GM21390 (cell line): ENCODE results near the gene RNF169.
"Not testable (repeated sequence)": the region's sequence is repeated elsewhere in the genome, so short reads cannot be mapped to it uniquely, and the experiment has no call there.

Source experiments
- ATAC-seq: cut with Tn5 transposase; IDR thresholded peaks from one replicate; pipeline ENCODE4 v1.9.1; 2021; ENCODE audit not compliant: unreplicated experiment

Gene RNF169

DNA sequence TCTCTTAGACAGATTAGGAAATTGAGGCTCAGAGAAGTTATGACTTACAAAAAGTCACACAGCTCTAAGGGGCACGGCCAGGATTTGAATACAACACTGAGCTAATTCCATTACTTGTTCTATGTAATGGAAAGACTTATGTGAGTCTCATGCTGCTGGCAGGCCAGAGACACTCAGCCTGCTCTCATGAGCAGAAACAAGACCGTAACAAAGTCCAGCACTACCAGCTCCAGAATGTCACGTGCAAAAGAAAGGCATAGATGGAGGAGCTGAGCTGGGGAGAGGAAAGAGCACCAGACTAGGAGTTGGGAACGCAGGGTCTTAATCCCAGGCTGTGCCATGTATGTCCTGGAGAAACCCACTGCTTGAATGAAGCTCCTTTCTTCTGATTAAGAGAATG is 19.3 kb upstream of the RNF169 start:
- no peak for ATAC-seq

DNA sequence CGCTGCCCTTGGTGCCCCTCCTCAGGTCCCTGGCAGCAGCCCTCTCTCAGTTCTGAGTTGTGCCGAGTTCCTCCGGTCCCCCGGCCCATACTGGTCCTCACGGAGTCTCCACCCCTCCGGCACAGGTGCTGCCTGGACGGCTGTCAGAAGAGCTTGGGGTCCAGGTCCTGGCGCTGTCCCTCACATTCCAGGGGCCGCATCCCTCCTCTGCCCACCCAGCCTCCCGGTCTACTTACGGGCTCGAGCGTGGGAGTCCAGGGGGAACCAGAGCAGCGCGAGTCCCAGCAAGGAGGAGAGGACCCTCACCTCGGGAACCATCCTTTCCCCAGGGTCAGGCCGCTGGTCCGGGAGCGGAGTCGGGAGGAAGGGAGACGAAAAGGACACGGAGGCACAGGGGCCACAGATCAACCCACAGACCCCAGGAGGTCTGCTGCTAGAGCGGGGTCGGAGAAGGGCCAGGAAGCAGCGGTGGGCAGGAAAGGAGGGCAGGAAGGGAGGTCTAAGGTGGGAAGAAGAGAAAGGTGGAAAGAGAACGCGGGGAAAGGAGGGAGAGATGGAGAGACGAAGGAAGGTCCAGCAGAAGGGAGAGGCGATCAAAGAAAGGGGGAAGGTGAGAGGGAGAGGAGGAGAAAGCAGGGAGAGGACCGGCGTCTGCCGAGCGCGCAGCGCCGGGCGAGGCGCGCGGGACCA is 17.9 kb upstream of the RNF169 start:
- no peak for ATAC-seq

DNA sequence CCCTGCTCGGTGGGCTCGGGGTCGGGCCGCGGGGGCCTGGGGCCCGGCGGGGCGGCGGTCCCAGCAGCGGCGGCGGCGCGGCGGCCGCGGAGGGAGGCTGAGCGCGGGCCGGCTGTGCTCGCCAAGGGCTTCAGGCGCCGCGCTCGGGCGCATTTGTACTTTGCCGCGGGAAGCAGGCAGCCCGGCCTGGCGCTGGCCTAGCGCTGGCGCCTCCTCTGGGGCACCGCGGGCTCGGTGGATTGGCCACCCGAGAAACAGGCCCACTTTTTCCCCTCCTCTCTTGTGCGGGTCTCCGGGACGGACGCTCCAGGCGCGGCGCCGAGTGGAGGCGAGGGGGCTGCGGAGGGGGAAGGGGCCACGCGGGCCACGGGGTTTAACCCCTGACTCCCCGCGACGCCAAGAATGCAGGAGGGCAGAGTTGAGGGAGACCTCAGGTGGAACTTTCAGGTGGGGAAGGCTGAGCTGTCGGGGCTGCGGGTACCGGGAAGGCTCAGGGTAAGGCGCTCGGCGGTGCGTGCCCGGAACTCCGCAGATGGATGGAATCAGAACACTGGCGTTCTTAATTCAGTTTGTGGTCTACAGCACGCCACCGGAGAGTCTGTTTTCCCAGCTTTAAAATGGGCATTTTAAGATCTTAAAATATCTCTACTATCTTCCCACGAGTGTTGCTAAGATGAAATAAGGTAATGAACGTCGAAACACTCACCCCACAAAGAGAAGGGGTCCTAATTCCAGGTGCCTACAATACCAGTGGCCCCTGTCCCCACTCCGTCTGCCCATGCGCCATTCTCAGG is 17.2 kb upstream of the RNF169 start, which contains the start of gene CHRDL2:
Gene CHRDL2, minus strand, starts transcription at position 126 of the 794 bp plus-strand sequence. CDS start 538 bp downstream, outside the sequence.
- ATAC-seq: no peak

DNA sequence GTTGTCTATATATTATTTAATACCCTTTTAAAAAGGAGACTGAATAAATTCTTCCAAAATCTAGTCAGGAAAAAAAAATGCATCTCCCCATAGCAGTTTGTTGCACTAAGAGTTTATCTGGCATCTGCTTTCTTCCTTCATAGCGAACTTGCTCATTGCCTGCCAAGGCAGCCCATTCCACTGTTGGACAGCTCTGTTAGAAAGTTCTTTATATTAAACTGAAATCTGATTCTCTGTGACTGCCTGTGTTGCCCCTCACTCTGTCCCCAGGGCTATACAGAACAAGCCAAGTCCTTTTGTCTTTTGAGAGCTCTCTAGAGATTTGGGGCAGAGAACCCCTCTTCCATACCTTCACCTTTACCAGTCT is 14.1 kb upstream of the RNF169 start:
- no peak for ATAC-seq

DNA sequence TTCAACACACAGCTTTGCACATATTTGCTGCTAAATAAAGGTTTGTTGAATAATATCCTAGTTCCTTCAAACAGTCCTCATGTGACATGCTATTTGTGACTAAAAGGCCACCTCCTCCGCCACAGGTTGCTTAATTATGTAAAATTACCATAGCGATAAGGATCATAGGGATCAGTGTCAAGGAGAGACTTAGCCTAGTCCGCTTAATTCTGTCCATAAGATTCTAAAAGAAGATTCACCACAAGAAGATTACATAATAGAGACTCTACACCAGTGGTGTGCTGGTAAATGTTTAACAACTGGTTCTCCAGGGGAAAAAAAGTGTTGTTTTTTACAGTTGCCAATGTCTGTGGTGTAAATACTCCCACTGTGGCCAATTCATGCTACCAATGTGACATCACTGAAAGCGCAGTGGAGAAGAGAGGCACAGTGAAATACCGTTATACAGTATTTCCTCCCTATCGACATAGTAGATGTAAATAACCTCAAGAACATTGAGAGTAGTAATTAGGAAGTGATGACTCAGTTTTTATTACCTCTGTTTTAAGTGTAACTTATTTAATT is 13.2 kb upstream of the RNF169 start:
- no peak for ATAC-seq

DNA sequence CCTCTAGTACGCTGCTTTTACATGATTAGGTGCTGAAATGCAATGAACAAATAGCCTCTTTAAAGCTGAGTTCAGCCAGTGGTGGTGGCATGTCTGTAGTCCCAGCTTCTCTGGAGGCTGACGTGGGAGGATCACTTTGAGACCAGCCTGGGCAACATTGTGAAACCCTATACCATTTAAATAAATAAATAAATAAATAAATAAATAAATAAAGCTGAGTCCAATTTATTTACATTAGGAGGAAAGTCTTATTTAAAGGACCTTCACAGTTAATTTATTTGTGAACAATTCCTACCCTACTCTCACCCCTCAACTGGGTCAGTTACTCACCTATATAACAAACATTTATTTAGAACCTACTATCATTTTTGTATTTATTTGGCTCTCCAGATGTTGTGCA is 12.6 kb upstream of the RNF169 start:
- ATAC-seq: no peak

DNA sequence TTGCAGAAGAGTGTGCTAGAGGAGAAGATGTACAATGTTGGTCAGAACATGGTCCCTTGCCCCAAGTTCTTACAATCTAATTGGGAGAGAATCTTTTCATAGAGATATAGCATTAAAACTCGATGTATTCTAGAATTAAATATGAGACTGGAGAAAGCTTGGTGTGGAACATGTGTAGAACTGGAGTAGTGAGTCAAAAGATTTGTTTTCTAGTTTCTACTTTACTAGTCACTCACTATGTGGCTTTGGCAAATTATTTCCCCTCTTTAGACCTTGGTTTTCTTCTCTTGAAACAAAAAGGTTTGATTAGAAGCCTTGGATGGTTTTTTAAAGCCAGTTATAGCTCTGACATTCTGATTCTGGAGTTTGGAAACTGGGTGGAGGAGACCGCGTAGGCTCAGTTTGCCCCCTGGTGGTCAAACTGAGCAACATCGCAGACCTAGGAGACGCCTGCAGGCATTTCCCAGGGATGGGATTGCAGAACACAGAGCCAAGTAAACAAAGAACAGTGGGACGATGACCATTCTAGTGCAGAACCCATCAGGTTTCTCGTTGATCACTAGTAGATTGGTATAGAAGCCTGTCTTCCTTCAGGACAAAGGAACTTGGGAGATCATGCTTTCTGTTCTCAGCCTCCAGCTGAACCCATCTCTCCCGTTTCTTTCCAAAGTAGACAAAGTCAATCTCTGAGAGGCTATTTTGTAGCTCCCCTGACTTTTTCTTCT is 8.9 kb upstream of the RNF169 start:
- no peak for ATAC-seq

DNA sequence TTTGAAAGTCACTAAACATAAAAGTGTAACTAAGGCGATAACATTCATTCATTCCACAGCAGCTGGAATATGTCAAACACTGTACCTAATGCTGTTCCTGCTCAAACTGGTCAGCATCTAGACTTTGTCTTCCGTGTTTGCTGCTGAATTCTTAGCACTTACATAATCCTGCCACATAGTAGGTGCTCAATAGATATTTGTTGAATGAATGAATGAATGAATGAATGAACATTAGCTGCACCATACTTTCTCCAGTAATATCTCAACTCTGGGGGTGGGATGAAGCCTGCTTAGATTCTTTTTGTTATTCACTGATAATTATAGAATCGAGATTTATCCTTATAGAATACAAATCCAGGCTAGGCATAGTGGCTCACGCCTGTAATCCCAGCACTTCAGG is 6.6 kb upstream of the RNF169 start:
- ATAC-seq: no peak

DNA sequence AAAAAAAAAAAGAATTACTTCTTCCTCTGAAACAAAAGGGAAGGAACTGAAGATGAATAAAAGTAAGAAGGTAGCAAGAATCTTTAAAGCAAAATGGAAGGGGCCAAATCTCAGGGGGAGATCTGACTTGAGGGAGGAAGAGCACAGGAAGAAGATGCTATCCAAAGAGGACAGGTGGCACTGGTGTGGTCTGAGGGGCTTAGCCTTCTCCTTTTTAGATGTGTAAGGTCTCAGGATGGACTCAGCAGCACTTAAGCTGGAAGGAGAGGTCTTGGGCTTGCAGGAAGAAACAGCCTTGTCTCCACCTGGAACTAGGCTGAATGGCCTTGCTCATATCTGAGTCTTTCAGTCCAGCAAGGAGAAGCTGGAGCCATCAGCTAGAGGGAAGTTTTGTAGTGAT is 5.0 kb upstream of the RNF169 start:
- no peak for ATAC-seq

DNA sequence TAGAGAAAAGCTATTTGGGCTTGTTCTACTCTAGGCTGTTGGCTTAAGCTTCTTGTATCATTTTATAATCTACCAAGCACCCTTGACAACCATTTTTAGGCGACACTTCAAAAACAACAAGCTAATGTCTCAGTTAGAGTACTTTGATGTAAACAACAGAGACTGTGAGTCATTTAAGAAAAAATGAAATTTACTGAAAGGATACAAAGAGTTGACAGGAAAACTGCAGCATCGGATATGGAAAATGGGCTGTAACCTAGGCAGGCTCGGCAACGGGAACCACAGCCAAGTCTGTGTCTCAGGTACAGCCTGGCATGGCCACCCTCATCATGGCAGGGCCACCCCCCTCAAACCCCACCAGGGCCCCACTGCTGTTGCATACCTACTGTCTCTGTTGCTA is 4.4 kb upstream of the RNF169 start:
- ATAC-seq: no peak

DNA sequence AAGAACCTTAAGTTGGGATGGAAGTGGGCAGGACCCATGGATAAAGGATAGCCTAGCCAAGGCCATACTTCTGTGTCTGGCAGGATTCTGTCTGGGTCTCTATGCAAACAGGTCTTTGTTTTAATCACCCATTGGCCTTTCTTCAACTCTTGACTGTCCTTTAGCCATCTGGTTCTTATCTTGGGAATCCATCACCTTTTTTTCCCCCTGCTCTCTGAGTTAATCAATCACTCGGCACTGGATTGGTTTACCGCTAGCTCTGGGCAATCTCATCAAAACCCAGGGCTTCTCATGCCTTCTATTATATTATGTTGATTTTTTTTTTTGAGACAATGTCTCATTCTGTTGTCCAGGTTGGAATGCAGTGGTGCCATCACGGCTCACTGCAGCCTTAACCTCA is 1.8 kb upstream of the RNF169 start:
- ATAC-seq: no peak

DNA sequence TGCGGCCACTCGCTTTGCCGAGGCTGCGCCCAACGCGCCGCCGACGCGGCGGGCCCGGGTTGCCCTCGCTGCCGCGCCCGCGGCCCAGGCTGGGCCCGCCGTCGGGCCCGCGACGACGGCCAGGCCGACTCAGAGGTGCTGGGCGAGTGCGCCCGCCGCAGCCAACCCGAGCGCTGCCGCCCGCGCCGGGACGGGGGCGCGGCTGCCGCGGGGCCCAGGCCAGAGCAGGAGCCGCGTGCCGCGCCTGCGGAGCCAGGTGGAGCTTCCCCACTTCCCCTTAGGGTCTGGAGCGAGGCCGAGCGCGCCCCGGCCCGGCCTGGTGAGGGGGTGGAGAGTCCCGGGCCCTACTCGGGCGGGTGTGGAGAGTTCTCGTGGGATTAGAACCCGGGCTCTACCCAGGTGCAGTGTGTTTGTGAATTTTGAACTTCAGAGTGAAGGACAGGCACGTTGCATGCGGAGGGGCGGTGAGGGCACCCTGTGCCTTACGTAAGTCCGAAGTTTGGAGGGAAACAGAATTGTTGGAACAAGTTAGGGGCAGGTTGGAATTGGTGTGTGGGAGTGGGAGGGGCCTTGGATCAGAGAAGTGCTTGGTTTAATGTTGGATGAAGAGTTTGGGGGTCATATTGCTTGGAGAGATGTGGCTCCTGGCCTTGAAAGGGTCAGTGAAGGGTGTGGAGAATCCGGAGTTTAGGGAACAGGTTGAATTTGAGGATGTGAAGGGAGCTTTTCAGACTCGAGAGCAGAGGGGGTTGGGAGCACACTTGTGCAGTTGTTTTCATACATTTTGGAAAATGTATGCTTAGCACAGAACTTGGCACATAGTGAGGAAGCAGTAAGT is 697 bp downstream of the RNF169 start:
- peak; percentile 53 for ATAC-seq

DNA sequence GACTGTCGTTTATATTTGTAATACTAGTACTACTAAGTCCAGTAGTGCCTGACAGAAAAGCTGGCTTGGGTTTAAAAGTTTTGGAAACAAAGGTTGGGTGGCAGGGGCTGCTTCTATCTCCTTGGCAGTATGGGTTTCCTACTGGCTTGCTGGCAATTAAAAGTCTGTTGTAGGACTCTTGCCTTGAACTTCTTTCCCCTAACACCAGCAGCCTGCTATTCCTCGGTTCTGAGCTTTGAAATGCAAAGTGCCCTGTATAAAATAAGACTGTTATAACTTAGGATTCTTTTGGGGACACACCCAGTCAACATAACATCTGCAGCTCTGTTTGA is 1.3 kb downstream of the RNF169 start:
- ATAC-seq: no peak

DNA sequence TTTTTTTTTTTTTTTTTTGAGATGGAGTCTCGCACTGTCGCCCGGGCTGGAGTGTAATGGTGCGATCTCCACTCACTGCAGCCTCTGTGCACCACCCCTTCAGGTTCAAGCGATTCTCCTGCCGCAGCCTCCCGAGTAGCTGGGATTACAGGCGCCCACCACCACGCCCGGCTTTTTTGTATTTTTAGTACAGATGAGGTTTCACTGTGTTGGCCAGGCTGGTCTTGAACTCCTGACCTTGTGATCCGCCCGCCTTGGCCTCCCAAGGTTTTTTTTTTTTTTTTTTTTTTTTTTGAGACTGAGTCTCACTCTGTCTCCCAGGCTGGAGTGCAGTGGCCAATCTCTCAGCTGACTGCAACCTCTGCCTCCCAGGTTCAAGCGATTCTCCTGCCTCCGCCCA is 1.9 kb downstream of the RNF169 start:
- ATAC-seq: not testable (repeated sequence)

DNA sequence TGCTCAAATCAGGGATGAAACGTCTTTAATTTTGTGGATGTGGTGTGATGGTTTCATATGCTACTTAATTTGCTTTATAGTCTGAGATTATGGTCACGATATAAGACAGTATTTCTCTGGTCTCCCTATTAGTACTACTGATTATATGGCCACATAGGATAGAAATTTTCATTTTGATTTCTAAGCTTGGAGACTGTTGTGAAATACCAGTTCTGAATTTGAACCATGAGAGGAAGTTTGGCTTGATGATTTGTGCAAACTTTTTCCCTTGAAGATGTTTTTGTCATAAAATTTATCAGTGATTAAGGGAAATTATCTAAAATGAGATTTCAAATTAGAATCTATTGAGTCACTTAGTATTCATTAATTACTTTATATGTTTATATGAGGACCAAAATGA is 2.7 kb downstream of the RNF169 start:
- no peak for ATAC-seq

DNA sequence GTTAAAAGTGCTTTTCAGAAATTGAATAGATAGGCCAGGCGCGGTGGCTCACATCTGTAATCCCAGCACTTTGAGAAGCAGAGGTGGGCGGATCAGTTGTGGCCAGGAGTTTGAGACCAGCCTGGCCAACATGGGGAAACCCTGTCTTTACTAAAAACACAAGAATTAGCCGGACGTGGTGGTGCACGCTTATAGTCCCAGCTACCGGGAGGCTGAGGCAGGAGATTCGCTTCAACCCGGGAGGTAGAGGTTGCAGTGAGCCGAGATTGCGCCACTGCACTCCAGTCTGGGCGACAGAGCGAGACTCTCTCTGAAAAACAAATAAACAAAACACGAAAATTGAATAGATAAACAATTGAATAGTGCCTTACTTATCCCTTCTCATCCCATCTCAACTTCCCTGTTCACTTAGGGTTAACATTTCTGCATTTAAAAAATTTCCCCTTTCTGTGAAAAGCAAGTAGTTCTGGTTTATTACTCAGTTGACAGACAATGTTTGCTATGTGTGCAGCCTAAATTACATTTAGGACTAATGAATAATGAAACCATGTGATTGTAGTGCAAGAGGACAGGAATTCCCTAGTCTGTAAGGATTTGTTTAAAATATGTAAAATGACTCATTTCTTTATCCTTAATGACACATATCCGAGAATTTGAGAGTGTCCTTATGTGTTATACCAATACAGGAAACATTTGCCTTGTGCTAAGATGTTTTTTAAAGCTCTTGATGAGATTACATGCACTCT is 6.0 kb downstream of the RNF169 start:
- no peak for ATAC-seq

DNA sequence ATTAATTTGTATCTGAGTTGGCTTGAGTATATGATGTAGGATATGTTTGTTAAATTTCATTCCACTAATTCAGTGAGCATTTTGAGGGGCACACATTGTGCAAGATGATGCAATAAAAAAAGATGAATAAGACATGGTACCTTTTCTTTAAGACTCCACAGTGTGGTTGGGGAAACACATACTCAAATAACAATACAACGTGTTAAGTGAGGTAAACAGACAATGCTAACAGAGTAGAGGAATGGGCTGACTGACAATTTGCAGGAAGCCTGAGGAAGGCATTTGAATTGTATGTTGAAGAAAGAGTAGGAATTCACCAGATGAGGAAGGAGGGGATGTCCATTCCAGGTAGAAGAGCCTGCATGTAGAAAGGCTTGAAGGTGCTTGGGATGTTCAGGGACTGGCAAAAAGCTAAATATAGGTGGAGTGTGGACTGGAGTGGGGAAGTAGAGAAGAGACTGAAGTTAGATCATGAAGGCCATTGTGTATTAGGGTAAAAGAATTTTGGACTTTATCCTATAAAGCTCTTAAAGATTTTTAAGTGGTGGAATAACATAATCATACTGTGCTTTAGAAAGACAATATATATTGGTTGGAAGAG is 6.8 kb downstream of the RNF169 start:
- ATAC-seq: no peak

DNA sequence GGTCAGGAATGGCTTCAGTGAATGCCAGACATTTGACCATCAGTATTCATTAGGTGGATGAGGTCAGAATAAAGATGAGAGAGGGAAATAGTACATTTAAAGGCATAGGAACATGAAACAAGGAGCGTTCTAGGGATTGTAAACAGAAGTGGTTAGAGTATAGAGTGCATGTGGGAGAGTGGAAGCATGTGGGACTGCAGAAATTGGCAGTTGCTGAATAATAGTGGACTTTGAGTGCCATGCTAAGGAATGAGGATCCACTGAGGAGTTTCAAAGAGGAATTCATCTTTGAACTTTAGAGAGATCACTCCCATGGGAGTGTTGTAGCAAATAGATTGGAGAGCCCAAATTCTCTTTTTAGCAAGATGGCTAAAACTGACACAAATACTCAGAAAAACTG is 7.9 kb downstream of the RNF169 start:
- no peak for ATAC-seq

DNA sequence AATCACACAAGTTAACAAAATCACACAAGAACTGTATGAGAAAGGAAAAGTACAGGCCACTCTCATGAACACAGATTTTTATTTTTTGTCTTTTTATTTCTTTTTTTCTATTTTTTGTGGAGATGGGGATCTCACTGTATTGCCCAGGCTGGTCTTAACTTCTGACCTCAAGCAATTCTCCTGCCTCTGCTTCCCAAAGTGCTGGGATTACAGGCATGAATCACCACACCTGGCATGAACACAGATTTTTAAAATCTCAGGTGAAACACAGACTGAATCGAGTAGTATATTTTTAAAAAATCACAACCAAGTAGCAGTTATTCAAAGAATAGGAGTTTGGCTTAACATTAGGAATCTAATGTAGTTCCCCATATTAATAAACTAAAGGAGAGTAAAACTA is 18.3 kb downstream of the RNF169 start:
- ATAC-seq: no peak

DNA sequence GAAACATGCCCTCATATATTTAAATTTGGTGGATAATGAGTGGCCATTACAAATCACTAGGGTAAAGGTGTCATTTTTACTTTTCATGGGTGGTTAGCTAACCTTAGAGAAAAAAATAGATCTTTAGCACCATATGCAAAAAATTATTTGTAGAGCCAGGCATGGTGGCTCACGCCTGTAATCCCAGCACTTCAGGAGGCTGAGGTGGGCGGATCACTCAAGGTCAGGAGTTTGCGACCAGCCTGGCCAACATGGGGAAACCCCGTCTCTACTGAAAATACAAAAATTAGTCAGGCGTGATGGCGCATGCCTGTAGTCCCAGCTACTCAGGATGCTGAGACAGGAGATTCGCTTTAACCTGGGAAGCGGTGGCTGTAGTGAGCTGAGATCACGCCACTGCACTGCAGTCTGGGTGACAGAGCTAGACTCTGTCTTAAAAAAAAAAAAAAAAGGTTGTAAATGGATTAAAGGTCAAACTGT is 19.6 kb downstream of the RNF169 start:
- not testable (repeated sequence) for ATAC-seq
